ENCODE measurements around the gene WIPF3. TPM values are rescaled to one million over a fixed set of nuclear protein-coding genes. Genes with fewer than 3 reads are reported as not detected.

Gene WIPF3
- not detected in 2 replicates for total RNA-seq

GRCh38 chr7:29806208-29806994 is at the start of gene WIPF3:
Gene WIPF3 (plus strand): TSS chr7:29806508. CDS start chr7:29834725, 28,217 bp downstream.

Other genes starting within 250 kb of the WIPF3 start
- gene PRR15, start 242.7 kb upstream of the WIPF3 start, total RNA-seq = 3.7 and 4.4 TPM in 2 replicates
- 76.7 and 91.4 TPM in 2 replicates for gene SCRN1, start 183.3 kb downstream of the WIPF3 start, total RNA-seq
- 41.8 and 55.0 TPM in 2 replicates for gene FKBP14, start 220.2 kb downstream of the WIPF3 start, total RNA-seq
- 12.8 and 18.3 TPM in 2 replicates for gene PLEKHA8, start 221.9 kb downstream of the WIPF3 start, total RNA-seq